ENCODE measurements around the gene ARHGEF17.

- TF ChIP-seq CTCF (IDR thresholded peaks at IDR 0.05), result no peak
- no peak for TF ChIP-seq POLR2A (IDR thresholded peaks at IDR 0.05)
Measured at GRCh38 chr11:73263640-73264039, 44.4 kb upstream of the ARHGEF17 start.

Data from right lobe of liver (tissue), 4 donors.